ENCODE results near the gene TSEN15.
A peak's percentile ranks its signal among the peaks of the same experiment; 100 is the strongest.
"Not testable (repeated sequence)": the region's sequence is repeated elsewhere in the genome, so short reads cannot be mapped to it uniquely, and the experiment has no call there.

The TSEN15 gene

GRCh38 chr1:184034761-184035379, 16.7 kb upstream of the TSEN15 start:
- DNase-seq (ENCODE audit: insufficient read length, low spot score) (no peak), FAIRE-seq (no peak)
- TF ChIP-seq, protein P1, sequence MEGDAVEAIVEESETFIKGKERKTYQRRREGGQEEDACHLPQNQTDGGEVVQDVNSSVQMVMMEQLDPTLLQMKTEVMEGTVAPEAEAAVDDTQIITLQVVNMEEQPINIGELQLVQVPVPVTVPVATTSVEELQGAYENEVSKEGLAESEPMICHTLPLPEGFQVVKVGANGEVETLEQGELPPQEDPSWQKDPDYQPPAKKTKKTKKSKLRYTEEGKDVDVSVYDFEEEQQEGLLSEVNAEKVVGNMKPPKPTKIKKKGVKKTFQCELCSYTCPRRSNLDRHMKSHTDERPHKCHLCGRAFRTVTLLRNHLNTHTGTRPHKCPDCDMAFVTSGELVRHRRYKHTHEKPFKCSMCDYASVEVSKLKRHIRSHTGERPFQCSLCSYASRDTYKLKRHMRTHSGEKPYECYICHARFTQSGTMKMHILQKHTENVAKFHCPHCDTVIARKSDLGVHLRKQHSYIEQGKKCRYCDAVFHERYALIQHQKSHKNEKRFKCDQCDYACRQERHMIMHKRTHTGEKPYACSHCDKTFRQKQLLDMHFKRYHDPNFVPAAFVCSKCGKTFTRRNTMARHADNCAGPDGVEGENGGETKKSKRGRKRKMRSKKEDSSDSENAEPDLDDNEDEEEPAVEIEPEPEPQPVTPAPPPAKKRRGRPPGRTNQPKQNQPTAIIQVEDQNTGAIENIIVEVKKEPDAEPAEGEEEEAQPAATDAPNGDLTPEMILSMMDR (IDR thresholded peaks at IDR 0.05; ENCODE audit: insufficient read depth, missing control alignments): no peak

GRCh38 chr1:184035719-184036516, 15.6 kb upstream of the TSEN15 start:
- no peak for DNase-seq (ENCODE audit: insufficient read length, low spot score)
- FAIRE-seq: no peak
- TF ChIP-seq, protein P1 (IDR thresholded peaks at IDR 0.05; ENCODE audit: insufficient read depth, missing control alignments): no peak

GRCh38 chr1:184036517-184036949, 15.0 kb upstream of the TSEN15 start:
- FAIRE-seq (no peak), DNase-seq (ENCODE audit: insufficient read length, low spot score) (peak; percentile 28)
- TF ChIP-seq, protein P1 (IDR thresholded peaks at IDR 0.05; ENCODE audit: insufficient read depth, missing control alignments): no peak

DNA sequence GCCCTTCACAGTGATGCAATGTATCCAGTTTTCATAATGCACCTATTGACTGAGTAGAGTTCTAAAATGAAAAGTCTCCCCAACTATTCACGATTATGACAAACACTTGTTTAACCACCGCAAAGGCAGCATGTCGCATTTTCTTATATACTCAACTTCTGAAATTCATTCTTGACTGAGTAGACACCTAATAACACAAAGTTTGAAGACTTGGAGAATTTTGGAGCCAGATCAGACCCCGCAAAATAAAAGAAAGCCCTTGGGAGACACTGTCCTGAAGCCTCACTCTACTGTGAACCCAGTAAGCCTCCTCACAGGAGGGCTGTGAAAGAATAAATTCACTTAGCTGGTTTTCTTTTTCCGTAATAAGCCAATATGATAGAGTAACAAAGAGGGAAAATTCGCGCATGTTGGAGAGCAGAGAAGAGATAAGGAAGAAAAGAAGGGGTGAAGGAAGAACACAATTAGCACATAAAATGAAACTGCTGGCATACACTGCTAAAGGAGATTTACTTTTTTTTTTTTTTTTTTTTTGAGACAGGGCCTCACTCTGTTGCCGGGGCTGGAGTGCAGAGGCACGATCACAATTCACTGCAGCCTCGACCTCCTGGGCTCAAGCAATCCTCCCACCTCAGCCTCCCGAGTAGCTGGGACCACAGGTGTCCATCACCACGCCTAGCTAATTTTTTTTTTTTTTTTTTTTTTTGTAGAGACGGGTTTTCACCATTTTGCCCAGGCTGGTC, 13.5 kb upstream of the TSEN15 start:
- TF ChIP-seq, protein P1 (IDR thresholded peaks at IDR 0.05; ENCODE audit: insufficient read depth, missing control alignments): no peak
- FAIRE-seq (no peak), DNase-seq (ENCODE audit: insufficient read length, low spot score) (no peak)

GRCh38 chr1:184039126-184039525, 12.4 kb upstream of the TSEN15 start:
- DNase-seq (ENCODE audit: insufficient read length, low spot score) (no peak), FAIRE-seq (no peak)
- TF ChIP-seq, protein P1 (IDR thresholded peaks at IDR 0.05; ENCODE audit: insufficient read depth, missing control alignments): no peak

- peak; percentile 38 for FAIRE-seq
- no peak for DNase-seq (ENCODE audit: insufficient read length, low spot score)
- TF ChIP-seq, protein P1 (IDR thresholded peaks at IDR 0.05; ENCODE audit: insufficient read depth, missing control alignments): no peak
Measured at GRCh38 chr1:184041731-184042130, 9.8 kb upstream of the TSEN15 start.

GRCh38 chr1:184043315-184043714, 8.2 kb upstream of the TSEN15 start:
- FAIRE-seq; DNase-seq (ENCODE audit: insufficient read length, low spot score): not testable (repeated sequence)

Measured in D721Med (cell line).